ENCODE data around the gene VPS35.

GRCh38 chr16:46713634-46714033 is 24.7 kb upstream of the VPS35 start:
- TF ChIP-seq POLR2A (IDR thresholded peaks at IDR 0.05) (no peak), CTCF (IDR thresholded peaks at IDR 0.05) (no peak)
